DOHH2 (cell line): ENCODE measurements around the gene LTB.

Source experiments
- EZH2phosphoT487 ChIP-seq: fragments of 200-600 bp; sonication (generic); IDR thresholded peaks from 2 replicates; pipeline ENCODE4 v1.6.1; 2017; ENCODE audit warnings: borderline replicate concordance, mild to moderate bottlenecking, antibody characterized with exemption, low read length, moderate library complexity, mixed read lengths
- TF ChIP-seq, protein P1 (sequence below): fragments of 200-600 bp; sonication (generic); IDR thresholded peaks from one replicate; pipeline ENCODE4 v1.5.1; 2014; ENCODE audit warnings: antibody characterized with exemption, mild to moderate bottlenecking, low read depth, low read length; ENCODE audit not compliant: poor library complexity, severe bottlenecking

DNA sequence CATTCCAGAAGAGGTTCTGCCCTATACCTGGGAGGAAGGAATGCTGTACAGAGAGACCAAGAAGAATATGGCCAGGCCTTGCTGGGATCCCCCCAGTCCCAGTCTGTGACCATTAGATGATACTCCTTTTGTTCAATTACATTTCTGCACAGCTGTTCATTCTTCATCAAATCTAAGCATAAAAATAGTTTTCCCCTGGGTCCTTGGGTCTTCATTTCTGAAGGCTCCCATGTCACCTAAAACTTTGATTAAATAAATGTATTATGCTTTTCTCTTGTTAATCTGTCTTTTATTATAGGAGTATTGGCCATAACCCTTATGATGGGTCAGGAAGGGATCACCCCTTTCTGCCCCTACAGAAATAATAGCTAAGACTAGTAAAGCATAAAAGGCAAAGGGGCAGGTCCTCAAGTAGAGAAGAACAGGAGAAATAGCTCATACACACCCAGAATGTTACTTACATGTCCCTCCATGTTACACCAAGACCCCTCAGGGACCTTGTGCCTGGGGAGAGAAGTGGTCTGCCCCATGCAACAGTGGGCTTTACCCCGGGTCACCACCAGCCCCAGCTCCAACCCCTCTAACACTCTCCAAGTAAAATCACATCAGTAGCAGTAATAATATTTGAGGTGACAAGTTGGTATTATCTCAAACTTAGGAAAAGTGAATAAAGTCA is 12.2 kb downstream of the LTB start:
- TF ChIP-seq, protein P1, sequence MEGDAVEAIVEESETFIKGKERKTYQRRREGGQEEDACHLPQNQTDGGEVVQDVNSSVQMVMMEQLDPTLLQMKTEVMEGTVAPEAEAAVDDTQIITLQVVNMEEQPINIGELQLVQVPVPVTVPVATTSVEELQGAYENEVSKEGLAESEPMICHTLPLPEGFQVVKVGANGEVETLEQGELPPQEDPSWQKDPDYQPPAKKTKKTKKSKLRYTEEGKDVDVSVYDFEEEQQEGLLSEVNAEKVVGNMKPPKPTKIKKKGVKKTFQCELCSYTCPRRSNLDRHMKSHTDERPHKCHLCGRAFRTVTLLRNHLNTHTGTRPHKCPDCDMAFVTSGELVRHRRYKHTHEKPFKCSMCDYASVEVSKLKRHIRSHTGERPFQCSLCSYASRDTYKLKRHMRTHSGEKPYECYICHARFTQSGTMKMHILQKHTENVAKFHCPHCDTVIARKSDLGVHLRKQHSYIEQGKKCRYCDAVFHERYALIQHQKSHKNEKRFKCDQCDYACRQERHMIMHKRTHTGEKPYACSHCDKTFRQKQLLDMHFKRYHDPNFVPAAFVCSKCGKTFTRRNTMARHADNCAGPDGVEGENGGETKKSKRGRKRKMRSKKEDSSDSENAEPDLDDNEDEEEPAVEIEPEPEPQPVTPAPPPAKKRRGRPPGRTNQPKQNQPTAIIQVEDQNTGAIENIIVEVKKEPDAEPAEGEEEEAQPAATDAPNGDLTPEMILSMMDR, result no peak
- TF ChIP-seq EZH2phosphoT487, result no peak
